GM19438 (cell line): ENCODE data around the gene NKPD1.
"Not testable (repeated sequence)": the region's sequence is repeated elsewhere in the genome, so short reads cannot be mapped to it uniquely, and the experiment has no call there.

Experiments
- ATAC-seq: cut with Tn5 transposase; IDR thresholded peaks from one replicate; pipeline ENCODE4 v1.9.1; 2021; ENCODE audit warnings: low read depth; ENCODE audit not compliant: unreplicated experiment

NKPD1 gene

DNA sequence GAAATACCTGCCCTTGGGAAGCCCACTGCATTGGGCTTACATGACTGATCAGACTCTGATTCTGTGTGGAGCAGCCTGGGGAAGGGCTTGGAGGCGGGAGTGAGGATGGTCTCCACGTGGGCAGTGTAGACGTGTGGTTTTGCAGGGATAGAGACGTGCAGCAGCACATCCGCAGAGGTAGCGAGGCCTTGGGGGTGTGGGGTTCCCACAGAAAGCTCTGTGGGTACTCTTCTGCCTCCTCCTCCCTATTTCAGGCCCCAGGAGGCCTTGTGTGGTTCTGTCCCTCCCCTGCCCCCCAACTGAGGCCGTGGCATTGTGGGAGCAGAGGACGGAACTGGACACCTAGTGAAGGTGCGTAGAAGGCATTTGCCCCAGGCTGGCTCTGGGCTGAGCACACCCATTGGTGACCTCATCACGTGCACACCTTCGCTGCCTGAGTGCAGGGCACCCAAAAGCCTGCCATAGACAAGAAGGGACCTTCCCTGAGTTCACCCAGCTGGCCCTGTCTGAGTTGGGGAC is 38.9 kb downstream of the NKPD1 start:
- no peak for ATAC-seq

DNA sequence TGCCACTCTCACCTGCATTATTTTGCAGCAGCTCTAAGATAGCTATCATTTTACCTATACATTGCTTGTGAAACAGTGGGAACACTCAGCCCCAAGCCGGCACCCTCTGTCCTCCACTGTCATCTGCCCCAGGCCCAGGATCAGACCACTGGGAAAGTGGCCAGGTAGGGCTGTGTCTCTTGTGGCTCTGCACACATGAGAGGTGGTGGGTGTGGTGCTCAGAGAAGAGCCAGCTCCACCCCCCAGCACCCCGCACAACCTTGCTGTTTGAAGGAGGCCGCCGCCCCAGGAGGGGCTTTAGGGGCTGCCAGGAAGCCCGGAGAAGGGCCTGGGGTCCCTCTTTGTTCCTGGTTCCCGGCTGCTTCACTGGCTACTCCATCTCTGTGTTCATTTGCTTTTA is 41.2 kb downstream of the NKPD1 start:
- ATAC-seq: no peak

DNA sequence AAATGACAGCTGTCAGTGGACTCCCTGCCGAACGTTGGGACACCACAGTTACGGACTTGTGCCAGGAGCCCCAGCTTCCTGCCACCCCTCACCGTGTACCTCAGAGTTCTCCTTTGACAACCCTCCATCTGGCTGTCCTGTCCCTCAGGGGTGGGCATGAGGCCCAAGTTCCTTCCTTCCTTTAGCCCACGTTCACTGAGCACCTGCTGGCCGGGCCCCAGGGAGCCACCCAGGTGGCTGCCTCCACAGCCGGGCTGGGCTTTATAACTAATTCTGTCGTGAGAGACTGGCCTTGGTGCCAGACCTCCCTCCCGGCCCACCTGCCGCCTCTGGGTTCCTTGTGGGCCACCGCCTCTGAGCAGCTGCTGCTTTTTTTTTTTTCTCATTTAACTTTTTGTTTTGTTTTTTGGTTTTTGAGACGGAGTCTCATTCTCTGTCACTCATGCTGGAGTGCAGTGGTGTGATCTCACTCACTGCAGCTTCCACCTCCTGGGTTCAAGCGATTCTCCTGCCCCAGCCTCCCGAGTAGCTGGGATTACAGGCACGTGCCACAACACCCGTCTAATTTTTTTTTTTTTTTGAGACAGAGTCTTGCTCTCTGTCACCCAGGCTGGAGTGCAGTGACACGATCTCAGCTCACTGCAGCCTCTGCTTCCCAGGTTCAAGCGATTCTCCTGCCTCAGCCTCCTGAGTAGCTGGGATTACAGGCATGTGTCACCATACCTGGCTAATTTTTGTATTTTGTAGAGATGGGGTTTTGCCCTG is 42.0 kb downstream of the NKPD1 start:
- not testable (repeated sequence) for ATAC-seq

DNA sequence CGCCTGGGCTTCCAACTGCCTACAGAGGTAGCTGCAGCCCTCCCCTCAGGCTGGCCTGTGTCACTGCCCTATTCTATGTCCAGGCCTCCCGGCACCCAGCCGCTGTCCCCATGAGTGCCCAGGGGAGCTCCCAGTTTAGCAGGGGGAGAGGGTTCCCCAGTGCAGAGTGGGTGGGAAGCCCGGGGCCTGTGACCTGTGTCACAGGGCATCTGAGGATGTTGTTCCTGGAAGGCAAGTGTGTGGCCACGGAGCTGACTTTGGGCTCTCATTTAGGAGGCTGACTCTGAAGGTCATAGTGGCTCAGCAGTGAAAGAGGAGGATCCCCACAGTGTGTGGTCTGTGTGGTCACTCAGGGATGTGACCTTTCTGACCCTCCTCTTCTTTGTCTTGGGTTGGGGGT is 42.7 kb downstream of the NKPD1 start:
- ATAC-seq: no peak

DNA sequence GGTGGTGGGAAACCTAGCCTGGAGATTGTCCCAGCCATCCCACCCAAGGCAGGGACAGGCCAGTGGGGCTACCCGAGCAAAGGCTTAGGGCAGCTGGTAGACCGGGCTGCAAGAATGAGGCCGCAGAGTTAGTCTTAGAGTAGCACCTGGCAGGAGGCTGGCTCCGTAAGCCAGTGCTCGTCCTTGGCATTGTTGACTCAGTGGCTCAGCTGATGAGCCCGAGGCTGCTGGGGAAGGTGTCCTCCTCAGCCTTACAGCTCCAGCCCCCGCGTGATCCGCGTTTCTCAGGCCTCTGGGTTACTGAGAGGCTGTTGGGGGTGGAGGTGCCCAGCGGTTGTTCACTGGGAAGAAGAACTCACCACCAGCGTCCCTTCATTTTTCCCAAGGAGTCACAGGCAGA is 43.1 kb downstream of the NKPD1 start:
- no peak for ATAC-seq

DNA sequence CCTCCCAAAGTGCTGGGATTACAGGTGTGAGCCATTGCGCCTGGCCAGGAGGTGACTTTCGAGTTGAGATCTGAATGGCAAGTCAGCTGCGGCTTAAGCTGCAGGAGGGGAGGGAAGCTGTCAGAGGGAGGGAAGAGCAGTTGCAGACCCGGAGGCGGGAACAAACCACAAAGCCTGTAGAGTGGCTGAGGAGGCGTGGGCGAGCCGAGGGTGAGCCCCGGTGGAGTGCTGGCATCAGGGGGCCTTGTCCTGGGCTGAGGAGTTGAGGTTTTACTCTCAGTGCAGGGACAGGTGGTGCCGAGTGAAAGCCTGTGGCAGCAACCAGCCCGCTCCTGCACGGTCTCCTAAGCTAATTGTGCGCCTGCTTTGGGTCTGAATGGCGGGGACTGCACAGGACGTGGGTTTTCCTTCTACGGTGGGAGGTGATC is 43.6 kb downstream of the NKPD1 start:
- no peak for ATAC-seq

DNA sequence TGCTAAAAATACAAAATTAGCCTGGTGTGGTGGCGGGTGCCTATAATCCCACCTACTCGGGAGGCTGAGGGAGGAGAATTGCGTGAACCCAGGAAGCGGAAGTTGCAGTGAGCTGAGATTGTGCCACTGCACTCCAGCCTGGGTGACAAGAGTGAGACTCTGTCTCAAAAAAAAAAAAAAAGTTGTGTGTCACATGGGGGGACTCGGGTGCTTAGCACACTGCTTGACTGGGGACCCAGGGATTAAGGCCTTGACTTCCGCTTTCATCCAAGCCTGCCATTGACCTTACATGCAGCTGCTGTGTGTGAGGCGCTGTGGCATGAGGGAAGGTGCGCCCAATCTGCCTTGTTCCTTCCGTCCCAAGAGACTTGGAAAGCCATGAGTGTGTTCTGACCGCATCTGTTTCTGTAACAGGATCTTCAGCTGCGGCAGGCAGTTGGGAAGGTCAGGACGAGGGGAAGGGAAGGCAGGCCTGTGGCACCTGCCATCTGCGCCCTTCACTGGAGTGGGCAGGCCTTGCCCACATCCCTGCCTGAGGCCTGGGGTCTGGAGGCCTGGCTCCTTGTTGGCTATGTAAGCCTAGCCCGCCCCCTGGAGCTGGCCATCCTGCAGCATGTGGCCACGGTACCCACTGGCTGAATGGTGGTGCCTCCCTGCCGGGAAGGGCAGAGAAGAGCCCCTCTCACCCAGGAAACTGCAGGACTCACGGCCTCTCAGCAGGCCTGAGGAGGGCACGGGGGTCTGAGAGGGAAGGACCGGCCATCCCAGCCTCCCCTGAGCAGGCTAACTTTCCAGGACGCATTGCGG is 44.8 kb downstream of the NKPD1 start:
- no peak for ATAC-seq

DNA sequence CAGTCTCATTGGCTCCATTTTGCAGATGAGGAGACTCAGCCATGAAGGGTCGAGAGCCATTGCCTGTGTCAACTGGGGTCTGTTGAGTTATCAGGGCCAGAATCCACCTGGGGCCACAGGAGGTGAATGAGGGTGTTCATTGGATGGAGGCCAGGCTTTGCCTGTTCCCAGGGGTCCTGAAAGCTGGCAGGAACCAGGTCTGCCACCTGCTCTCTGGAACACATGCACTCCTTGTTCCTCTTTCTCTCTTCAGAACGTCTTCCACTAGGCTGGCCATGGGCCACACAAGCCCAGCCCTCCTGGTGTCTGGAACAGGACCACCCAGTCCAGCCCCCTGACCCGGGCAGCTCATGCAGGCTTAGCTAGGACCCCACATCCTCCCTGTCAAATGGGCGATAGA is 46.7 kb downstream of the NKPD1 start:
- ATAC-seq: no peak

DNA sequence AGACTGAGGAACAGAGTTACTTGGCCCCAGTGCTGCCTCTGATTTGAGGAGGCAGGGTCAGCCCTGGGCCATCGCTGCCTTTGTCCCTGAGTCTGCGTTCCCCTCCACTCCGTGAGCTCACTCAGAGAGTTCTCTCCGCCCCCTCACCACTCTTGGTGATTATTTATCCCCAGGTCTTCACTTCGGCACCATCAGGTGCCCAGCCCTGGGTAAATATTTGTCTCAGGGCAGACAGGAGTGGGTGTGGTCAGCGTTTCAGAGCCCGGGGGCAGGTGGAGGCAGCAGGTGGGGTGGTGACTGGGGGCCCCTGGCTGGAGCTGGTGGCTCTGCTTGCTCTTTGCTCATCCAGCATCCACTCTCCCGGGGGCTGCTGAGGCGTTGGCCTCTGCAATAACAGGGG is 47.2 kb downstream of the NKPD1 start:
- no peak for ATAC-seq

DNA sequence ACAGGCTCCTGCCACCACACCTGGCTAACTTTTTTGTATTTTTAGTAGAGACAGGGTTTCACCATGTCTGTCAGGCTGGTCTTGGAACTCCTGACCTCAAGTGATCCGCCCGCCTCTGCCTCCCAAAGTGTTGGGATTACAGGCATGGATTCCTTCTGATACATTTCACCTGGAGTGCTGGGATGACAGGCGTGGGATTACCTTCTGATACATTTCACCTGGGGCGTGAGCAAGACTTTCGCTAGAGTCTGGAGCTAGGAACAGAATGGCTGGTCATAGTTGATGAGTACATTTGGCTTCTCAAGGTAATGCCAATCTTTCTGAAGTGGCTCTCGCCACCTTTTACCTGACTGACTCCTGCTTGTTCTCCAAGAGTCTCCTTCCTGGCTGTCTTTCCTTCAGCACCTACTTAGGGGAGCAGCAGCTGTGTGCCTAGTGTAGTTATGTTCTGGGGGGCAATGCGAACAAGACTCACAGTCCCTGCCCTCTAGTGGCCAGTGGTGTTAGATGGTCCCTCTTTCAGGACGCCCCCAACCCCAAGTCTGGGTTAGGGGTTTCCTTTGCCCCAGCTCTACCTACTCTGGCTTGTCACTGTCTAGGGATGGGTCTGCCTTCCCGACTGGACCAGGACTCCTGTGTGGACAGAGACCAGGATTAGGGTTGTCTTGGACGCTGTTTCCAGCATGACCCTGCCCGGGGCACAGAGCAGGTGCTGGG is 48.5 kb downstream of the NKPD1 start:
- no peak for ATAC-seq
